ENCODE measurements around the gene ZFYVE28. TPM values are rescaled to one million over a fixed set of nuclear protein-coding genes. Genes with fewer than 3 reads are reported as not detected.
"Not testable (repeated sequence)": the region's sequence is repeated elsewhere in the genome, so short reads cannot be mapped to it uniquely, and the experiment has no call there.

ZFYVE28 gene
- polyA plus RNA-seq, 3 donors: 4.4 to 6.9 (median 5.1) TPM

DNA sequence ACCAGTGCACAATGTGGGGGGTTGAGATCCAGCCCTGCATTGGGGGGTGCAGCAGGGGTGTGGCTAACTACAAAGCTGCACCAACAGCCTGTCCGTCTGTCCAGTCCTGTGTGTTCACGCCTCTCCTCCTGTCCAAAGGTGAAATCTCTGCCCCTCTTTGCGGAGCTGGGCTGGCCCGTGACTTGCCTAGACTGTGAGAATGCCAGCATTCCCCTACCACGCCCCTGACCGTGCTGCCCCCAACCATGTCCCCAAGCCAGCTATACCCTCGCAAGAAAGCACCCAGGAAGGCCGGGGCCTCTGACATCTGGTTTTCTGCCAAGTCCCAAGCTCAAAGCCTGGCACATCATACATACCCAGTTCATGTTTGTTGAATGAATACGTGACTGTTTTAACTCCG, 19.2 kb downstream of the ZFYVE28 start:
- no peak overlapping the region for H3K27ac ChIP-seq (ENCODE audit: low read depth, low read length)
- WGBS, 3 donors: 86 to 91% (median 90%) methylated on average over 10 of the region's 10 CpGs

DNA sequence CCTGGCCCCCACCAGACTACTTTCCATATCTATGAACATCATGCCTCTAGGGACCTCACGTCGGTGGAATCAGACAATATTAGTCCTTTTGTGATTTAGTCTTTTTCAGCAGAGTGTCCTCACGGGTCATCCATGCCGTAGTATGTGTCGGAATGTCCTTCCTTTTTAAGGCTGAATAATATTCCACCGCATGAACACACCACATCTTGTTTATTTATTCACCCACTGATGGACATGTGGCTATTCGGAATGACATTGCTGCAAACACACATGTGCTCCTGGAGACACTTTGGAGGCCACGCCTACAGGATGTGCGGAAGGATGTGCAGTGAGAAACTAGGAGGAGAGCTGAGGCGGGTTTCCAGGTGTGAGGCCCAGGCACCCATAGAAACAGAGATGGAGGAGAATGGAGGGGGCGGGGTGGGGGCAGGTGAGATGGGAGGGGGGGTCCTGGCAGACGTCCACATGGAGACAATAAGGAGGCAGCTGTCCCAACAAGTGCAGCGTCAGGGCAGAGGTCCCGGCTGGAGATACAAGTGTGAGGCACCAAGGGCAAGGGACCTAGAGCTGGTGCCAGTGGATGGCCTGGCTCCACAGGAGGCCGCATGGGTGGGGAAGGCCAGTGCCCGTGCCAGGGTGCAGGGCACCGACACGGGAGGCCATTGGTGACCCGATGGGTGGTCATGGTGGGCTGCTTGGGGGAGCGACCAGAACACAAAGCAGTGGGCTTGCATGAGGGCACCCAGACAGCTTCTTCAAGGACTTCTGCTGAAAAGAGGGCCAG, 20.7 kb downstream of the ZFYVE28 start:
- H3K27ac ChIP-seq (ENCODE audit: low read depth, low read length): no peak overlapping the region
- 77 to 83% (median 80%) methylated on average over 20 of the region's 20 CpGs for WGBS, 3 donors

DNA sequence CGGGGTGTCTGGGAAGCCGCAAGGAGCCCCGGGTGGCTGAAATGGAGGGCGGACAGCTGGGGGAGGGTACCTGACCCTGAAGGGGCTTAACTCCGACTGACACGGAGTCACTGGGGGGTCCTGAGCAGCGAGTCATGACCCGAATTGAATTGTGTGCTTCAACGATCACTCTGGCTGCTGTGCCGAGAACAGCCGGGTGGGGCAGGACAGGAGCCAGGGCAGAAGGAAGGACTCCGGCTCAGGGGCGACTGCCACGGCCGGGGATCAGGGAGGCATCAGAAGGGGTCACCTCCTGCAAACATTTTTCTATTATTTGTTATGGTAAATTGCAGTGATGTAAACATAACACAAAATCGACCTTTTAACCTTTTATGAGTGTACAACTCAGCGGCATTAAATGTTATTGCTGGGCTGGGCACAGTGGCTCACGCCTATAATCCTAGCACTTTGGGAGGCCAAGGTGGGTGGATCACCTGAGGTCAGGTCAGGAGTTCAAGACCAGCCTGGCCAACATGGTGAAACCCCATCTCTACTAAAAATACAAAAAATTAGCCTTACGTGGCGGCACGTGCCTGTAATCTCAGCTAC, 21.6 kb downstream of the ZFYVE28 start:
- H3K27ac ChIP-seq (ENCODE audit: low read depth, low read length): no peak overlapping the region
- WGBS, 3 donors: 81 to 88% (median 84%) methylated on average over 20 to 21 of the region's 21 CpGs

DNA sequence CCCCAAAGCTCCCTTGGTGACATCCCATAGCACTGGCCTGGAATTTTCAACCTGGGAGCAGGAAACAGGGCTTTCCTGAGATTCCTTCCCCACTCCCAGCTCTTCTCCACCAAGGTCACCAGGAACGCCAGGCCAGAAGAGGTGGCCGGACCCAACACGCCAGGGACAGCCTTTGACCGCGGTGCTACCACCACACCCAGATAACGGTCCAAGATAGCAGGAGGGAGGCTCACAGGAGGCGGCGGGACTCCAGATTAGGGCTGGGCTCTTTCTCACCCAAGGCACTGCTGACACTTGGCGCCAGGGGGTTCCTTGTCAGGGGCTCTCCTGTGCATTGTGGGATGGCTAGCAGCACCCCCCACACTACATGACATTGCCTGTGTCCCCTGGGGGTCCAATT, 22.9 kb downstream of the ZFYVE28 start:
- 71 to 90% (median 81%) methylated on average over 9 of the region's 9 CpGs for WGBS, 3 donors
- H3K27ac ChIP-seq (ENCODE audit: low read depth, low read length): no peak overlapping the region

DNA sequence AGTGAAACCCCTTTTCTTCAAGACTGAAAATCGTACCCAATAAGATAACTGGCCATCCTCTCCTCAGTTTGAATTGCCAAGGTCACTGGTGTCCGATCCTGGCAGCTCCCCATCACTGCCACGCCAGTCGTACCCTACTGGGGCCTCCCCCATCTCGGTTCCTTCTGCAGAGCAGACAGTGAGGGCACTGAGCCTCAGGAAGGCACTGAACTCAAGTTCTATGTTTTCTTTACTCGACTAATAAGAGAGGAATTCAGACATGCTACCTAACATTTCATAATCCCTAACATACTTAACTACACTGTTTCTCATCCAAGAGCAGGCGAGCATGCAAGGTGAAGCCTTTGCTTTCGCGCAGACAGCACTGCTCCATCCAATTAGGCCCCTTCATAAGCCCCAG, 23.4 kb downstream of the ZFYVE28 start:
- no peak overlapping the region for H3K27ac ChIP-seq (ENCODE audit: low read depth, low read length)
- 90% methylated on average over 9 of the region's 9 CpGs for WGBS, 3 donors

DNA sequence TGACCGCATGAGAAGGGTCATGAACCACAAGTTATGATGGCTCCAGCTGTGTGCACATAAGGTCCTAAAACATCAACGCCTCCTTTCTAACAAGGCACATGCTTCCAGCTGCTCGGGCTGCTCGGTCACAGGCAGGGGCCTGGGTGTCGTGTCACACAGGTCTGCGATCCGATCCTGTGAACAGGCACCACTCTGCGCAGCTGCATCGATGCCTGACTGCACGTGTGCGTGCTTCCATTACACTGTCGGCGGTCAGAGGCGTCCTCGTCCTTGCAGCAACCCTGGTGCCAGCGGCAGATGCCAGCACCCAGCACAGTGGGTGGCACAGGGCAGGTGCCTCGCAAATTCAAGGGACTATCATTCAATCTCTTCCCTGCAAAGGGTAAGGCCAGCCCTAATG, 23.9 kb downstream of the ZFYVE28 start:
- 95 to 96% (median 96%) methylated on average over 17 of the region's 17 CpGs for WGBS, 3 donors
- no peak overlapping the region for H3K27ac ChIP-seq (ENCODE audit: low read depth, low read length)

DNA sequence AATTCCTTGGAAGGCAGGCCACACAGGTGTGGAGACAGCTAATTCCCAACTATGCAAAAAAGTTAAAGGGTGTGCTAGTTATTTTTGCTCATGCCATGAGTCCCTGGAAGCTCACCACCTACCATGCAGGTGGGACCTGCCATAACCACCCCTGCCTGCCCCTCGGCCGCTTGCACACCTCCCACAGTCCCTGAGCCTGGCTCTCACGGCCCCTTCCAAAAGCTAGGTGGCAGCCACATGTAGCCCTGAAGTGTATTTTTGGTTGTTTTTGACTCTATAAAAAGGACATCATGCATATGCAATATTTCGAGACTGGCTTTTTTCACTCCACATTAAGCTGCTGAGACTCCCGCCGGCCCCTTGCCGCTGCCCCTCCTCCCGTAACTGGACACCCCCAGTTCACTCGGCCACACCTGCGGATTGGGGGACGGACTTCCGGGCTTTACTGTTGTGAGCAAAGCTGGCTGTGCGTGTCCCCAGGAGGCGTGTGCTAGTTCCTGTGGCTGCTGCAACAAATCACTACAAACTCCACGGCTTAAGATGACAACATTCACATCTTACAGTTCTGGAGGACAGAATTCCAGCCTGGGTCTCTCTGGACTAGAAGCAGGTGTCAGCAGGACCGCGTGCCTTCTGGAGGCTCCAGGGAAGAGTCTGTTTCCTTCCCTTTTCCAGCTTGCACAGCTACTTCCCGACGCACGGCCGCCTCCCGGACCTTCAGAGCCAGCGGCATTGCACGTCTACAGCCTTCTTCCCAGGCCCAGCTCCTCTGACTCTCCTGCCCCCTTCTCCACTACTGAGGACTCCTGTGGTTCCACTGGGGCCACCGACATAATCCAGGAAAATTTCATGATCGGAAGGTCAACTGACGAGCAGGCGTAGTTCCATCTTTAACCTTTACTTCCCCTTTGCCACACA, 24.8 kb downstream of the ZFYVE28 start:
- 11 to 19% (median 17%) methylated on average over 28 of the region's 28 CpGs for WGBS, 3 donors
- H3K27ac ChIP-seq (ENCODE audit: low read depth, low read length): no peak overlapping the region

DNA sequence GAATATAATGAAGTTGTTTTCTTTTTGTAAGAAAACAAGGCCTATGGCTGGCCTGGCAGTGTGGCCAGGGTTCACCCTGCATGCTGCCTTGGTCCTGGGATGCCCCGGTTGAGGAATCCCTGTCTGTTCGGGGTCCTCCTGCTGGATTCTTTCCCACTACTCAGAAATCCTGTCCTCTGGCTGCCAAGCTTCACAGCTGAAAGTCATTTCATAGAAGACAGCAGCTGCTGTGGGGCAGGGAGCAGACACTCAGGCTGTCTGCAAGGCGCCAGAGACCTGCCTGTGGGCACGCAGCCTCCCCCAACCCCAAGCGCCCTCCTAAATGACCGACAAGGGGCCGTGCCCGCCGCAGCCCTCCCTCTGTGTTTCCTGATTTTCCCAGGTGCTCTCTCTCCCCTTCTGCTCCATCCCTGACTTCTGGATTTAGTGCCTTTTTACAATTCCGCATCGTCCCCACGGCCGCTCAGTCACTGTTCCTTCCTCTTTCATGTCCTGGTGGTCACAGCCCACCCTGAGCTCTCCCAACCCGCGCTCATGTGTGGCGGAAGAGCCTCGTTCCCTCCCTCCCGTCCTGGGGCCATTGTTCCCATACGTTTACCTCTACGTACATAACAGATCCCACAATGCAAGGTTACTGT, 27.5 kb downstream of the ZFYVE28 start:
- no peak overlapping the region for H3K27ac ChIP-seq (ENCODE audit: low read depth, low read length)
- WGBS, 3 donors: 40 to 73% (median 53%) methylated on average over 19 to 20 of the region's 20 CpGs

DNA sequence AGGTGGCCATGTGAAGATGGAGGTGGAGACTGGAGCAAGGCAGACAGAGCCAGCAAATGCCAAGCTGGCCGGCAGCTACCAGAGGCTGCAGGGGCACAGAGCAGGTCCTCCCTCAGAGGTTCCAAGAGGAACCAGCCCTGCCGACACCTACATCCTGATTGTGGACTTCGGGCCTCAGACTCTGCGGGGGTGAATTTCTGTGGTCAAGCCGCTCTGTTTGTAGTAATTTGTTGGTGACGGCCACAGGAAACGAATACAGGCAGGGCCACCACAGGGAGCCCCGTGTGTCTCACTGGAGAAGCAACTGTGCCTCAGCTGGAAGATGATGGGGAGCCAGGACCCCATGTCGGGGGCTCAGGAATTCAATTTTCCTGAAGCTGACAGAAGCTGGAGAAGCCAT, 28.3 kb downstream of the ZFYVE28 start:
- H3K27ac ChIP-seq (ENCODE audit: low read depth, low read length): no peak overlapping the region
- 57 to 82% (median 68%) methylated on average over 9 of the region's 9 CpGs for WGBS, 3 donors

DNA sequence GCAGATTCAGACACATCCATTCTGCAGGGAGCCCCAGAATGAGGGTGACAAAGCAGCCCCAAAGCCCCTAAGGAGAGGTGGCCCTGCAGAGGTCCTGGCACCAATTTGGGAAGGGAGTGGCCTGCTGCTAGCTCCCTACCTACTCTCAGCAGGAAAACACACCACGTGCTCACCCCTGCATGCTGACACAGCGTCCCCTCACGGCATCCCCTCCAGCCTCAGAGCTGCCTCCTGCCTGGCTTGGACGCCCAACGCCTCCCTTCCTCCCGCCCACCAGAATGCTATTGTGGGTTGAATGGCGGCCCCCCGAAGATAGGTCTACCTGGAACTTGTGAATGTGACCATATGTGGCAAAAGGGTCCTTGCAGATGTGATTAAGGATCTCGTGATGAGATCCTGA, 28.8 kb downstream of the ZFYVE28 start:
- H3K27ac ChIP-seq (ENCODE audit: low read depth, low read length): no peak overlapping the region
- 65 to 84% (median 76%) methylated on average over 9 of the region's 9 CpGs for WGBS, 3 donors

DNA sequence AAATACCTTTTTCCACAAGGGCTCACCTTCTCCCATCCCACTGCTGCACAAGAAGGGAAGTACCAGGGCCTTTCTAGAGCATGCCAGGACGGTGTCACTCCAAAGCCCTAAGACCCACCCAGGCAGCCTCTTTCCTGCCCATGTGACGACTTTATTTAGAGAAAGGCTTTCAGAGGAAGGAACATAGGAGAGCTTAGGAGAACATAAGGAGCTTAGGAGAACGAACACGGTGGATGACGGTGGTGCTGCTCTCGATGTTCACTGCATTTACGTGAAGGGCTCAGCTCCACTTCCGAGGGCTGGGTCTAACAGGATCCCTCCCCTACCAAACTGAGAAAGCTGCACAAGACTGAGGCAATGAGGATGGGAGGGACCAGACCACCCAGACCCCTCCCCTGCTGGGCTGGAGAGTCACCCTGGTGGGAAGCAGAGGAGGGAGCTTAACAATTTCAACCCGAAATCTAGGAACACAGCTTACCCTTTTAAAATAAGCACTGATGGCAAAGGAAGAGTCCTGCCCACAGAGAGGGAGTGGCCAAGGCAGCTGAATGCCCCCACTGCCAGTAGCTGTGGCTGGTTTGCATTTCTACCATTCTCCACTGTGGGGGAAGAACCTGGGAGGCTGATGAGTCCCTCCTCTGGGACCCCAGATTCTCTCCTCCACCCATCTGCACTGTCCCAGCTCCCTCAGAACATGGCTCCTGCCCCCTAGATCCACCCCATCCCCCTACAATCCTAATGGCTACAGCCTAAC, 29.8 kb downstream of the ZFYVE28 start:
- H3K27ac ChIP-seq (ENCODE audit: low read depth, low read length): no peak overlapping the region
- WGBS, 3 donors: 52 to 76% (median 58%) methylated on average over 9 of the region's 9 CpGs

DNA sequence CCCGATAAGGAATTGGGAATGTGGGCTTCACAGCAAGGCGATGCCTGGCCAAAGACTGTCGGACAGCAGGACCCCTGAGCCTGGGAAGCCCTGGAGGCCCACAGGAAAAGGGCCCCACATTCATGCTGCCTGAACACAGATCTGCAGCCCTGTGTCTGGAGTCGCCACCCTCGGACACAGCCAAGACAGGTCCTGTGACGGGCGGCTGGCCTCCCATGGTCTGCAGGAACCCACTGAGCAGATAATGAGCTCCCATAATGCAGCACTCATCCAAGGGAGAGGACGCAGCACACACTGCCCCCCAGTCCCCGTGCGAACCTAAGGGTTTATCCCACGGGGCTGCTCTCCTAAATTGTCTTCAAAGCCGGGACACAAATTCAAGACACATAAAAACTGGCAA, 30.6 kb downstream of the ZFYVE28 start:
- 87 to 94% (median 91%) methylated on average over 12 of the region's 12 CpGs for WGBS, 3 donors

DNA sequence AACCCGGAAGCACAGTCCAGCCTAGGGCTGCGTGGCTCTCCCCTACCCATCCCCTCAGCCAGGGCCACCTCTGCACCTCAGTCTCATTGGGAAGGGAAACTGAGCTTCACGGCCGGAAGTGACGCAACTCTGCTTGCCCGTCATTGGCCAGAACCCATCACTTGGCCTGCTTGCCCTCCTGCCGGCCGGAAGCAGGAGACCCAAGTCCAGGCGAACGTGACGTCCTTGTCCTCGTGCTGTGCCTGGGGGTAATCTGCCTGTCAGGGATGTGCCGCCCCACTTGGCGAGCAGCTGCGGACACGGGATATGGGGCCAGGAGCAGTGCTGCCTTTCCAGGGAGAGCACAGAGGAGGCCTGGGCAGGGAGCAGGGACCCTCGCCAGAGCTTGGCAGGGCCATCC, 31.2 kb downstream of the ZFYVE28 start:
- H3K27ac ChIP-seq (ENCODE audit: low read depth, low read length): no peak overlapping the region
- 87 to 93% (median 90%) methylated on average over 17 of the region's 17 CpGs for WGBS, 3 donors

More for the DNA sequence above, 30.6 kb downstream of the ZFYVE28 start:
- no peak overlapping the region for H3K27ac ChIP-seq (ENCODE audit: low read depth, low read length)

DNA sequence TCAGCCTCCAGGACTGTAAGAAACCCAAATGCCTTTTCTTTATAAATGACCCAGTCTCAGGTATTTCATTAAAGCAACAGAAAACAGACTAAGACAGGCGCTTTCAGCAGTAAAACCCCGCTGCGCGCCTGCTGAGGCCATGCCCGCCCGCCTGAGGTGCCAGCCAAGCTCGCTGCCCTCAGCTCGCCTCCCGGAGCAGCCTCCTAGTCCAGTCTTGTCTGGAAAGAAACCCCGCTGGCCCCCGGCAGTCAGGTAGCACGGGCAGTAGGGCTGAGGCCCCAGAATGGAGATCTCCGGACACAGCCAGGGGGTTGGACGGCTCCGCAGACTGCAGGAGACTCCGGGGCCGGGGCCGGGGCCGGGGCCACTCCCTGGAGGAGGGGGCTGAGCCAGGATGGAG, 31.7 kb downstream of the ZFYVE28 start:
- no peak overlapping the region for H3K27ac ChIP-seq (ENCODE audit: low read depth, low read length)
- 93 to 96% (median 94%) methylated on average over 14 to 19 of the region's 19 CpGs for WGBS, 3 donors

DNA sequence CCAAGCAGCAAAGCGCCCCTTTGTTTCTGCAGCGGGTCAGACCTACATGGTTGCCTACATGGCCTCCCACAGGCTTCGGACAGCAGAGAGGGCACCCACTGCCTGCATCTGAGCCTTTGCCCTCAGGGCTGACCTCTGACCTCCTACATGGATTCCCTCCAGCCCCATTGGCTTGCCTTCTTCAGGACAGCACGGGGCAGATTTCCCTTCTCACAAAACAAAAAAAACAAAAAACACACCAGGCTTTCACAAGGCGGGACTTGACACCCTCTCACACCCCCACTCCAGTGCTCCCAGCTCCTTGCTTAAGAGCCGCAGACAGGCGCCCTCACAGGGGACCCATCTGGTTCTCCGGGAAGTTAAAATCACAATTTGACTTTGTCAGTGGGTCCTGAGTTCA, 32.9 kb downstream of the ZFYVE28 start:
- H3K27ac ChIP-seq (ENCODE audit: low read depth, low read length): no peak overlapping the region
- 88 to 95% (median 88%) methylated on average over 8 of the region's 8 CpGs for WGBS, 3 donors

DNA sequence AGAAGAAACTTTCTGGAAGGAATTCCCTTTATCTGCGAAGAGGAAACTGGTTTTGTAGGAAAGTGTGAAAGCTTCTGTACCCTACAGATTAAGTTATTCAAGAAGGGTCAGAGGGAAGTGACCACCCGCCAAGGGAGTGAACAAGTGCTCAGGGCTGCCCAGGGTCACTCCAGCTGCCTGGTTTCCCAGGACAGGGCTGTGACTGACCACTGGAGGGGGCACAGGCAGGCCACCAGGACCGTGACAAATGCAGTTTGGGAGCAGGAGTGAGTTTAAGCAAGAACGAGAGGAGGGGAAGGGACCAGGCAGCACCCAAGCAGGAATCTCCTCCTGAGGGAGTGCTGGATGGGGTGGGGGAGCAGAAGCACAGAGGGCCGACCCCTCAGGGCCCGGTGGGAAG, 34.2 kb downstream of the ZFYVE28 start:
- WGBS, 3 donors: 76 to 87% (median 81%) methylated on average over 6 of the region's 6 CpGs
- no peak overlapping the region for H3K27ac ChIP-seq (ENCODE audit: low read depth, low read length)

DNA sequence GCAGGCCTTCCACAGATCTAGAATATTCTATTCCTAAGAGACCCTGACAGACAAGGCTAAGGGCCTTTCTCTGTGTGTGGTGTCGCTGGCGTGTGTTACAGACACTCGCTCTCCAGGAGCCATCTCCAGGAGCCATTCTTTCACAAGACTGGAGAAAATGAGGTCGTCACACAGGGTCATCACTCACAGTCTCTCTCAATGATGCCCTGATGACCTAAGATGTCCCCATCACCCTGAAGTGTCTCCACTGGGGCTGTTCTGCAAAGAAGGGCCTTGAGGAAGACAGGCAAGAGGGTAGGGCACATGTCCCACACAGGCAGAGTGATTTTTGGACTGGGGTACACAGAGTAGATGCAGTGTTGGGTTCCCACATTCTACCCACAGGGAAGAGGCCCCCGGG, 34.7 kb downstream of the ZFYVE28 start:
- H3K27ac ChIP-seq (ENCODE audit: low read depth, low read length): no peak overlapping the region
- WGBS, 3 donors: 91 to 95% (median 93%) methylated on average over 5 of the region's 5 CpGs

DNA sequence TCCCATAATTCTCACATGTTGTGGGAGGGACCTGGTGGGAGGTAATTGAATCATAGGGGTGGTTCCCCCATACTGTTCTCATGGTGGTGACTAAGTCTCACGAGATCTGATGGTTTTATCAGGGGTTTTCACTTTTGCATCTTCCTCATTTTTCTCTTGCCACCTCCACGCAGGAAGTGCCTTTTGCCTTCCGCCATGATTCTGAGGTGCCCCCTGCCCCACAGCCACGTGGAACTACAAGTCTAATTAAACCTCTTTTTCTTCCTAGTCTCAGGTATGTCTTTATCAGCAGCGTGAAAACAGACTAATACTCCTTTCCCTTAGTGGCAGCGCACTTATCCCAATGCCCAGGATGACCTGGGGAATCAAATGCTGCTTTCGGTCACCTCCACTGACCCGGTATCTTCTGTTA, 35.2 kb downstream of the ZFYVE28 start:
- H3K27ac ChIP-seq (ENCODE audit: low read depth, low read length): not testable (repeated sequence)
- 77 to 87% (median 87%) methylated on average over 8 of the region's 8 CpGs for whole genome bisulfite sequencing, 3 donors
